Upper lobe of left lung (tissue), 4 donors: ENCODE data around the gene LRRC8B.

ENCODE experiments used
- CTCF ChIP-seq, 6 experiments: fragments of 450-650 bp in 4 of 6; fragments of 200-600 bp in 2 of 6; sonication (generic) in 2 of 6; IDR thresholded peaks; one replicate each; pipeline ENCODE4 v1.5.1; 2016 to 2019; ENCODE audit warnings: antibody characterized with exemption in 6 of 6
- EP300 ChIP-seq, 4 donors: sonication (generic); formaldehyde crosslinking; IDR thresholded peaks; one replicate each; pipeline ENCODE4 v1.5.1; 2017; ENCODE audit warnings: antibody characterized with exemption in 4 of 4, control low read depth in 2 of 4
- POLR2A ChIP-seq, 4 donors: fragments of 450-650 bp; IDR thresholded peaks; one replicate each; pipeline ENCODE4 v1.5.1; 2016 to 2017; ENCODE audit warnings: antibody characterized with exemption in 4 of 4, mild to moderate bottlenecking in 2 of 4
- POLR2AphosphoS5 ChIP-seq, 2 donors: sonication (generic); formaldehyde crosslinking; IDR thresholded peaks; one replicate each; pipeline ENCODE4 v1.5.1; 2017; ENCODE audit warnings: antibody characterized with exemption in 2 of 2

GRCh38 chr1:89483757-89484077, 40.9 kb upstream of the LRRC8B start:
- TF ChIP-seq POLR2A (IDR thresholded peaks at IDR 0.05) (no peak), POLR2AphosphoS5 (IDR thresholded peaks at IDR 0.05) (no peak), CTCF (IDR thresholded peaks at IDR 0.05) (no peak), EP300 (IDR thresholded peaks at IDR 0.05) (no peak)
